Endothelial cell of umbilical vein (primary cell): ENCODE measurements around the gene DSG4. TPM values are rescaled to one million over a fixed set of nuclear protein-coding genes. Genes with fewer than 3 reads are reported as not detected.
"Not testable (repeated sequence)": the region's sequence is repeated elsewhere in the genome, so short reads cannot be mapped to it uniquely, and the experiment has no call there.

Source experiments
- BruUV-seq: library from RNA; stranded (reverse); fragments of 400-500 nt; replicated peaks from 2 replicates; lab custom pipeline; 2021; lab: Mats Ljungman, UMichigan
- CTCF ChIA-PET: fragments of 300-600, 350-600 bp; sonication (Branson Sonifier 250); formaldehyde crosslinking; loops from one replicate; lab custom pipeline; 2021; ENCODE audit warnings: antibody characterized with exemption, inconsistent platforms; lab: Charles Lee
- POLR2A ChIA-PET: fragments of 300-600, 350-600 bp; sonication (Branson Sonifier 250); formaldehyde crosslinking; loops from one replicate; lab custom pipeline; 2021; ENCODE audit warnings: antibody characterized with exemption, inconsistent platforms; lab: Charles Lee
- DNase-seq: peaks from one replicate; pipeline ENCODE4 v3.0.0-alpha.2; 2011; ENCODE audit warnings: low read depth, low spot score
- FAIRE-seq: peaks from 2 replicates; lab custom pipeline; 2011; peaks lifted over from hg19 to GRCh38; lab: Jason Lieb, UNC
- H2AFZ ChIP-seq: 2 replicates; pipeline ENCODE4 v1.6.0; 2012; ENCODE audit warnings: low read depth, low read length, control low read depth, inconsistent platforms
- H3K27ac ChIP-seq: 2 replicates; pipeline ENCODE4 v1.5.1; 2011; ENCODE audit warnings: low read depth, mild to moderate bottlenecking, control low read depth, low read length, moderate library complexity; ENCODE audit not compliant: insufficient read depth
- H3K27me3 ChIP-seq, 2 experiments: 2 replicates each; pipeline versions ENCODE4 v1.6.0 to v1.6.1; 2011; ENCODE audit warnings: low read length in 2 of 2, mixed read lengths in 1 of 2; ENCODE audit not compliant: control insufficient read depth in 2 of 2, insufficient read depth in 2 of 2
- H3K36me3 ChIP-seq, 2 experiments: 2 replicates in 1 of 2; 3 replicates in 1 of 2; pipeline ENCODE4 v1.5.1; 2011; ENCODE audit warnings: low read length in 2 of 2, mild to moderate bottlenecking in 1 of 2, moderate library complexity in 1 of 2; ENCODE audit not compliant: control insufficient read depth in 2 of 2, insufficient read depth in 2 of 2; ENCODE audit errors: extremely low read depth in 1 of 2
- H3K4me1 ChIP-seq: 3 replicates; pipeline ENCODE4 v1.5.1; 2011; ENCODE audit warnings: mild to moderate bottlenecking, low read length; ENCODE audit not compliant: control insufficient read depth, insufficient read depth; ENCODE audit errors: extremely low read depth
- H3K4me2 ChIP-seq: 2 replicates; pipeline ENCODE4 v1.6.1; 2011; ENCODE audit warnings: low read length, control low read depth, mixed read lengths; ENCODE audit not compliant: insufficient read depth
- H3K4me3 ChIP-seq, 3 experiments: fragments of 200-600 bp in 1 of 3; sonication (generic), shearing (Covaris generic) in 1 of 3; replicated peaks in 1 of 3; 2 replicates each; pipeline ENCODE4 v1.5.1; 2011 to 2016; ENCODE audit warnings: control low read depth in 3 of 3, low read length in 3 of 3, mild to moderate bottlenecking in 2 of 3, inconsistent platforms in 1 of 3, low read depth in 1 of 3, moderate library complexity in 1 of 3; ENCODE audit not compliant: insufficient read depth in 1 of 3
- H3K79me2 ChIP-seq: 2 replicates; pipeline ENCODE4 v1.6.0; 2012; ENCODE audit warnings: low read length, inconsistent platforms; ENCODE audit not compliant: control insufficient read depth, insufficient read depth
- H3K9ac ChIP-seq: replicated peaks from 2 replicates; pipeline ENCODE3; 2011; ENCODE audit warnings: low read length, control low read depth; ENCODE audit not compliant: insufficient read depth; ENCODE audit errors: extremely low read depth
- H3K9me1 ChIP-seq: replicated peaks from 3 replicates; pipeline ENCODE4 v1.6.0; 2011; ENCODE audit warnings: mild to moderate bottlenecking, low read length; ENCODE audit not compliant: control insufficient read depth, insufficient read depth; ENCODE audit errors: extremely low read depth
- H3K9me3 ChIP-seq: replicated peaks from 2 replicates; pipeline ENCODE4 v1.5.1; 2012; ENCODE audit warnings: low read length, inconsistent platforms; ENCODE audit not compliant: control insufficient read depth, insufficient read depth
- H4K20me1 ChIP-seq: replicated peaks from 2 replicates; pipeline ENCODE3; 2011; ENCODE audit warnings: mild to moderate bottlenecking, low read length; ENCODE audit not compliant: control insufficient read depth, insufficient read depth; ENCODE audit errors: extremely low read depth
- CTCF ChIP-seq, 2 donors: IDR thresholded peaks; 1 replicate in 1 of 2; 2 replicates in 1 of 2; pipeline ENCODE4 v1.5.1; 2011; ENCODE audit warnings: low read length in 2 of 2, mild to moderate bottlenecking in 2 of 2, moderate library complexity in 2 of 2, control low read depth in 1 of 2, inconsistent platforms in 1 of 2, low read depth in 1 of 2; ENCODE audit not compliant: insufficient read depth in 1 of 2; ENCODE audit errors: extremely low read depth in 1 of 2
- EZH2 ChIP-seq: IDR thresholded peaks from 2 replicates; pipeline ENCODE4 v1.6.1; 2012; ENCODE audit warnings: borderline replicate concordance, low read depth, mild to moderate bottlenecking, moderate library complexity, low read length, inconsistent platforms; ENCODE audit not compliant: severe bottlenecking
- FOS ChIP-seq: IDR thresholded peaks from 2 replicates; pipeline ENCODE4 v1.6.1; 2011; ENCODE audit warnings: mild to moderate bottlenecking, low read length, moderate library complexity, borderline replicate concordance; ENCODE audit not compliant: insufficient read depth
- GATA2 ChIP-seq: IDR thresholded peaks from 2 replicates; pipeline ENCODE4 v1.7.0; 2011; ENCODE audit warnings: low read depth, mild to moderate bottlenecking, moderate library complexity, mixed read lengths, low read length; ENCODE audit not compliant: insufficient read length, insufficient read depth
- JUN ChIP-seq: IDR thresholded peaks from 2 replicates; pipeline ENCODE4 v1.6.1; 2011; ENCODE audit warnings: borderline replicate concordance, low read depth; ENCODE audit not compliant: insufficient read length, insufficient read depth
- MAX ChIP-seq: IDR thresholded peaks from 2 replicates; pipeline ENCODE4 v1.6.1; 2011; ENCODE audit not compliant: insufficient read depth, insufficient read length
- MYC ChIP-seq: IDR thresholded peaks from one replicate; pipeline ENCODE4 v1.6.1; 2011; ENCODE audit warnings: mild to moderate bottlenecking, low read depth, low read length
- POLR2A ChIP-seq: IDR thresholded peaks from 2 replicates; pipeline ENCODE4 v1.6.1; 2012; ENCODE audit warnings: low read depth, mild to moderate bottlenecking, control low read depth, low read length
- POLR2AphosphoS5 ChIP-seq: IDR thresholded peaks from 2 replicates; pipeline ENCODE4 v1.6.1; 2012; ENCODE audit warnings: low read depth, mild to moderate bottlenecking, control low read depth, low read length, moderate library complexity; ENCODE audit not compliant: insufficient read depth
- dilution Hi-C: fragments of 300-500 bp; cut with MboI; formaldehyde crosslinking; loops from one replicate; pipeline ENCODE4 v1.15.0; 2019; ENCODE audit warnings: low sequenced_read_pairs; ENCODE audit not compliant: extremely low pct_ligation_motif_present
- intact Hi-C: fragments of 100-400 bp; cut with micrococcal nuclease; formaldehyde crosslinking; loops from one replicate; pipeline ENCODE4 v1.10.0; 2022
- polyA plus RNA-seq, 4 experiments: library from polyadenylated mRNA; depleted of rRNA in 3 of 4; stranded (reverse) in 3 of 4; unstranded in 1 of 4; fragments of >200 nt; gene quantifications; 2 replicates each; pipeline versions ENCODE4 v1.2.1 to v1.2.3, GENCODE V29; 2011 to 2012; ENCODE audit warnings: missing spikeins in 1 of 4
- total RNA-seq: library from RNA; stranded (reverse); gene quantifications from 2 replicates; pipeline ENCODE4 v1.2.3, GENCODE V29; 2021

DSG4 gene
- total and polyA plus RNA-seq, 2 donors (not counting 3 experiments of a cell fraction or from before 2014, with no cell fraction given): not detected

GRCh38 chr18:31343454-31343853 lies 33.1 kb upstream of the DSG4 start:
- H3K9ac ChIP-seq: no peak overlapping the region
- H3K9me1 ChIP-seq: no peaks in the 10 kb centered on the region
- DNase-seq (no peak), FAIRE-seq (no peak)
- H3K36me3 ChIP-seq: no peaks in the 10 kb centered on the region
- H3K27ac ChIP-seq: no peak overlapping the region
- H3K4me2 ChIP-seq: no peak overlapping the region
- dilution Hi-C loops: no loop called here
- no peaks in the 10 kb centered on the region for H3K9me3 ChIP-seq
- H3K4me1 ChIP-seq: no peaks in the 10 kb centered on the region
- no peaks in the 10 kb centered on the region for H3K27me3 ChIP-seq
- no TSS peak for BruUV-seq
- no peaks in the 10 kb centered on the region for H3K79me2 ChIP-seq
- H3K4me3 ChIP-seq: no peak overlapping the region
- intact Hi-C loops: no loop called here
- ChIA-PET POLR2A (no interaction called here), CTCF (no interaction called here)
- no peaks in the 10 kb centered on the region for H4K20me1 ChIP-seq
- TF ChIP-seq POLR2A (no peak), EZH2 (no peak), GATA2 (no peak), MYC (no peak), POLR2AphosphoS5 (no peak), JUN (no peak), MAX (no peak), CTCF (IDR thresholded peaks at IDR 0.05; ENCODE audit: extremely low read depth in 1 of 2, insufficient read depth in 1 of 2, low read depth in 1 of 2, low read length in 2 of 2) (no peak), FOS (no peak)
- H2AFZ ChIP-seq: no peak overlapping the region

GRCh38 chr18:31353336-31353735 lies 23.2 kb upstream of the DSG4 start:
- H3K27me3 ChIP-seq, H3K4me3 ChIP-seq, intact Hi-C loops, H3K79me2 ChIP-seq, H3K27ac ChIP-seq, H3K9ac ChIP-seq, POLR2A ChIA-PET, H3K36me3 ChIP-seq, H3K9me3 ChIP-seq, dilution Hi-C loops, DNase-seq, CTCF ChIA-PET, H2AFZ ChIP-seq, H3K4me1 ChIP-seq, H3K4me2 ChIP-seq, H4K20me1 ChIP-seq, FAIRE-seq, H3K9me1 ChIP-seq, BruUV-seq: not testable (repeated sequence)
